Type B pancreatic cell (in vitro differentiated cells): ENCODE data around the gene NCLN. TPM values are rescaled to one million over a fixed set of nuclear protein-coding genes. Genes with fewer than 3 reads are reported as not detected.
"Not testable (repeated sequence)": the region's sequence is repeated elsewhere in the genome, so short reads cannot be mapped to it uniquely, and the experiment has no call there.

ENCODE experiments used
- DNase-seq: peaks from one replicate; pipeline ENCODE4 v3.0.0; 2021; ENCODE audit warnings: mixed read lengths; ENCODE audit not compliant: unreplicated experiment; ENCODE audit errors: extremely low spot score
- H3K27ac Mint-ChIP-seq: 2 replicates; pipeline ENCODE4 v1.8.0; 2021; ENCODE audit warnings: mild to moderate bottlenecking, mixed read lengths
- H3K27me3 Mint-ChIP-seq: 2 replicates; pipeline ENCODE4 v1.8.0; 2021; ENCODE audit warnings: mixed read lengths
- H3K36me3 Mint-ChIP-seq: 2 replicates; pipeline ENCODE4 v1.8.0; 2021; ENCODE audit warnings: mixed read lengths
- H3K4me1 Mint-ChIP-seq: one replicate; pipeline ENCODE4 v1.8.0; 2021; ENCODE audit warnings: mixed read lengths; ENCODE audit not compliant: unreplicated experiment
- H3K4me3 Mint-ChIP-seq: 2 replicates; pipeline ENCODE4 v1.8.0; 2021; ENCODE audit warnings: mild to moderate bottlenecking, mixed read lengths
- H3K9me3 Mint-ChIP-seq: 2 replicates; pipeline ENCODE4 v1.8.0; 2021; ENCODE audit warnings: mixed read lengths
- CTCF ChIP-seq: fragments of 200-600 bp; sonication (generic); conservative IDR thresholded peaks from 2 replicates; pipeline ENCODE4 v1.5.0; 2021; ENCODE audit warnings: antibody characterized with exemption, mild to moderate bottlenecking
- total RNA-seq: library from RNA; stranded (reverse); gene quantifications from 2 replicates; pipeline ENCODE4 v1.2.1, GENCODE V29; 2021; ENCODE audit warnings: low replicate concordance

The NCLN gene
- total RNA-seq, 1 donor from 2014 or later, result 65.8 TPM

DNA sequence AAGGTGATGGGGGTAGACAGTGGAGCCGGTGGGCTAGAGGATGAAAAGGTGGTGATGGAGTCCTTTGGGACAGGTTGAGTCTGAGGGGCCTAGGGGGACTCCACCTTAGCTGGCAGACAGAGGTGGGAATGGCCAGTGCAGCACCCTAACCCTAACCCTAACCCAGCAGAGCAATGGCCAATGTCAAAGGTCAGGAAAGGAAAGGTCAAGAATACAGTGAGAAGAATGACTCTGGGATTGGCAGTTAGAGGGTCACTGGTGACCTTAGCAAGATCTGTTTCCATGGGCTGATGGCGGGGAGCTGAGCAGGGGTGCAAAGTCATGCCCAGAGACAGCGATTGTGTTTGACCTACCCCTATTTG, 33.3 kb upstream of the NCLN start:
- no peak for DNase-seq
- no peaks in the 10 kb centered on the region for H3K9me3 Mint-ChIP-seq
- H3K36me3 Mint-ChIP-seq, result no peaks in the 10 kb centered on the region
- no peak overlapping the region for H3K27ac Mint-ChIP-seq
- no peaks in the 10 kb centered on the region for H3K4me1 Mint-ChIP-seq
- no peak for TF ChIP-seq CTCF
- peaks cover 12% of the 10 kb centered on the region for H3K27me3 Mint-ChIP-seq
- no peak overlapping the region for H3K4me3 Mint-ChIP-seq

- no peak for TF ChIP-seq CTCF
- Mint-ChIP-seq H3K36me3 (no peaks in the 10 kb centered on the region), H3K27me3 (peaks cover 16% of the 10 kb centered on the region), H3K9me3 (no peaks in the 10 kb centered on the region), H3K4me1 (no peaks in the 10 kb centered on the region), H3K27ac (no peak overlapping the region), H3K4me3 (no peak overlapping the region)
- DNase-seq, result no peak
Observed at GRCh38 chr19:3153286-3154230, 32.2 kb upstream of the NCLN start.

DNA sequence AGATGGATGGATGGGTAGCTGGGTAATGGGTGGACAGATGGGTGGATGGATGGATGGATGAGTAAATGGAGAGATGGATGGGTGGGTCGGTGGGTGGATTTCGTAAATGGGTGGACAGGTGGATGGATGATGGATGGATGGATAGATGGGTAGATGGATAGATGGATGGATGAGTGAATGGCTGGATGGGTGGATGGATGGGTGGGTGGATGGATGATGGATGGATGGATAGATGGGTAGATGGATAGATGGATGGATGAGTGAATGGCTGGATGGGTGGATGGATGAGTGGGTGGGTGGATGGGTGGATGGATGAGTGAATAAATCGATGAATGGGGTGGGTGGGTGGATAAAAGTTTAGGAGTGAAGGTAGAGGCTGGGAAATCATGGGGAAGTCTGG, 31.3 kb upstream of the NCLN start:
- peaks cover 14% of the 10 kb centered on the region for H3K27me3 Mint-ChIP-seq
- H3K36me3 Mint-ChIP-seq, H3K4me1 Mint-ChIP-seq, H3K4me3 Mint-ChIP-seq, H3K9me3 Mint-ChIP-seq, DNase-seq, H3K27ac Mint-ChIP-seq: not testable (repeated sequence)

DNA sequence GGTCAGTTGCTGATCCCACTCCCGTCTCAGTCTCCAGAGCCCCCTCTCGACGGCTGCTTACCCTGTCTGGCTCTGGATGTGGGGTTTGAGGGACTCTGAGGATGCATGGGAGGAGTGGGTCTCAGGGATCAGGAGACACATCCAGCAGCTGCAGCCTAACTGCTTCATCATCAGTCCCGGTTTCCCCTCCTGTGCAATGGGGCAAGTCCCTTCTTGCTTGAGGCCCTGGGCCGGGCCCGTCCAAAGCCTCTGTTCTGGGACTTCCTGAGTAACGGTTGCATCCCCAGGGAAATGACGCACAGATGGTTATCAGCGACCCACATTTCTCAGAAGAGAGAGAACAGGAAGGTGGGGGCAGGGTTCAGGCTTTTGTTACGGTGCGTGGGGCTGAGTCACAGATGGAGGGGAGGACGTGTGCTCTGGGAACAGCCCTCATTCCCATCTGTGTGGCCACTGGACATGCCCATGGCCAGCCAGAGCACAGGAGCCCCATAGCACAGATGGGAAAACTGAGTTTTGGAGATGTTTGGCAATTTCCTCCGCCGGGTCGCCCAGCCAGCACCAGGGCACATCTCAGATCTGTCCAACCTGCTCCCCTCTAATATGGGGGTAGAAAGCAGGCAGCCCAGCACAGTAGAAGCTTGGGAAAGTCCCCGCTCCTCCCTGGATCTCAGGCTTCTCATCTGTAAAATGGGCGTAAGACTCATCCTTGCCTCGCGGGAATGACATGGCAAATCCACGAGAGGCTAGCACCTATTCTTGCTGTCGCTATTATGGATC, 30.6 kb upstream of the NCLN start:
- TF ChIP-seq CTCF, result no peak
- DNase-seq, result no peak
- no peaks in the 10 kb centered on the region for H3K36me3 Mint-ChIP-seq
- H3K4me1 Mint-ChIP-seq, result no peaks in the 10 kb centered on the region
- H3K9me3 Mint-ChIP-seq, result no peaks in the 10 kb centered on the region
- peaks cover 11% of the 10 kb centered on the region for H3K27me3 Mint-ChIP-seq
- H3K4me3 Mint-ChIP-seq, result no peak overlapping the region
- no peak overlapping the region for H3K27ac Mint-ChIP-seq

- Mint-ChIP-seq H3K9me3 (no peaks in the 10 kb centered on the region), H3K27ac (no peak overlapping the region), H3K4me1 (no peaks in the 10 kb centered on the region), H3K27me3 (peaks cover 13% of the 10 kb centered on the region), H3K4me3 (no peak overlapping the region), H3K36me3 (no peaks in the 10 kb centered on the region)
- DNase-seq, result no peak
- no peak for TF ChIP-seq CTCF
Observed at GRCh38 chr19:3157096-3157845, 28.5 kb upstream of the NCLN start.
